SKM-1 (cell line): ENCODE results near the gene FSIP1.
A peak's percentile ranks its signal among the peaks of the same experiment; 100 is the strongest.

Experiments used
- DNase-seq: peaks from one replicate; lab custom pipeline; 2025; ENCODE audit not compliant: unreplicated experiment; lab: John Stamatoyannopoulos, UW

FSIP1 gene

GRCh38 chr15:39792844-39793335, 10.2 kb upstream of the FSIP1 start:
- no peak for DNase-seq

GRCh38 chr15:39792025-39792843, 9.6 kb upstream of the FSIP1 start:
- no peak for DNase-seq

GRCh38 chr15:39789736-39790135, 7.1 kb upstream of the FSIP1 start:
- no peak for DNase-seq

DNA sequence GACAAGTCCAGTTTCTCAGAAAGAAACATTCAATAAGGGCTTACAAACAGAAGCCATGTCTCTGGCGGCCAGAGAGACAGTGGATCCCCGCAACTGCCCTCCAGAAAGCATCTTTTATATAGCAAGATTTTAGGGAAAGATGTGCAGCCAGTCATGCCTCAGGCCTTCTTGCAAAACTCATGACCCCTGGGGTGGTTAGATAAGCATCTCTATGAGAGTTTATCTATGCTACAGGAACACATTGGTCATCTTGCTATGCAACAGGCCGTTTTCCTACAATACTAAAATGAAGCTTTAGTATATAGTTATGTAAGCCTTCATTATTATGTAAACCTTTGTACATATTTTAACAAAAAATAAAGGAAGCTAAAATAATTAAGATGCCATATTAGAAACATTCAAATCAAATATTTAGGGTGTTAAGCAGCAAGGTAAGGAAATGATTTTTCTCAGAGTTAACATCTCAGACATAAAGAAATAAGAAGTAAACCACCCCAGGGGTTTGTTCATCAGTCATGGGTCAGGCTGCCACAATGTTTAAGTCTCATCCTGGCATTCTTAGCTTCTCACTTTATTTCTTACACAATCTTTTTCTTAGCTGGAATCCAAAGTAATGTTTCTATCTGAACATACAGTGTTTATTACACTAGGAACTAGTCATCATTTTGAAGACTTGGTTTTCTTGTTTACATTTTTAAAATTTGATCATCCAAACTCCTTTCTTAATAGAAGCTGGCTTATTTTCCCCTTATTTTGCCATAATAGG, 6.3 kb upstream of the FSIP1 start:
- no peak for DNase-seq

DNA sequence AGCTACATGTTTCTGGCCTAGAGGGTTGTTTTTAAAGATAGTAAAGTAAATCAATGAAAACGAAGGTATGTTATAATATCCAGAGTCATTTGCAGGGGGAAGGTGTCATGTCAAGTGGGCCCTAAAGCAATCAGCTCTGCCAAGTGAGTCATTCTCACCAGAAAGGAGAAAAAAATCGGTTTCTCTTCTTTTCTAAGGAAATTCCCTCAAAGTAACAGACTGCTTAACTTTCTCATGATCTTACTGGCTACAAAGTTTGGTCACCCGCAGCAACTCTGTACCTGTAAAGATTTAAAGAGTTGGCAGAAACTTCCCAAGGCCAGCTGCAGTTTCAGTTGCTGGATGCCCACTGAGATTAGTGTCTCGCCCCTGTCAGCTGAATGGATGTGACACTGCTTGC, 5.5 kb upstream of the FSIP1 start:
- no peak for DNase-seq

- no peak for DNase-seq
These were observed 4.8 kb upstream of the FSIP1 start for GRCh38 chr15:39787479-39787878.

DNA sequence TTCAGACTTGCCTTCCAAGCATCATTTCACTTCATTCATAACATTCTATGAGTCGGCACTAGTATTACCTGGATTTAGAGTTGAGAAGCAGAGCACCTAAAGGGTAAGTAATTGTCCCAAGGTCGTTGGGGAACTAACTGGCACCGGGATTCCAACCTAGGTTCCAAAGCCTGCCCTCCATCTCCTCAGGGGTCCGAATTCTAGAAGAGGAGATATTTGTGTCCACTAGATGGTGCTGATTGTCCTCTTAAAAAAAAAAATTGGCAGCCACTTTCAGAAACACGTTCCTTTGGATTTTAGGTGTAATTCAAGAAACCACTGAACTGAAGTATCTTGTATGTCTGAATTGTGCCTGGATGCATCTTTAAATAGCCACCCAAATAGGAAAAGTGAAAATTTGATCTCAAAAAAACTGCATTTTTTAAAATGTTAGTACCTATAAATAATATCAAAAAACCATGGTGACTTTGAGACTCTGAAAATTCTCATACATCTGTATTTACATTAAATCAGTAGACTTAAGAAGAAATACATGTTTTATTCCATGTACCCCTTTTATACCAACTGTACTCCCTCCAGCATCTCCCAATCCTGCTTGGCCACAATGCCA, 3.9 kb upstream of the FSIP1 start:
- peak; percentile 69 for DNase-seq

GRCh38 chr15:39785841-39786240, 3.2 kb upstream of the FSIP1 start:
- DNase-seq = no peak

- no peak for DNase-seq
These were observed 2.5 kb upstream of the FSIP1 start for GRCh38 chr15:39785139-39785538.

DNA sequence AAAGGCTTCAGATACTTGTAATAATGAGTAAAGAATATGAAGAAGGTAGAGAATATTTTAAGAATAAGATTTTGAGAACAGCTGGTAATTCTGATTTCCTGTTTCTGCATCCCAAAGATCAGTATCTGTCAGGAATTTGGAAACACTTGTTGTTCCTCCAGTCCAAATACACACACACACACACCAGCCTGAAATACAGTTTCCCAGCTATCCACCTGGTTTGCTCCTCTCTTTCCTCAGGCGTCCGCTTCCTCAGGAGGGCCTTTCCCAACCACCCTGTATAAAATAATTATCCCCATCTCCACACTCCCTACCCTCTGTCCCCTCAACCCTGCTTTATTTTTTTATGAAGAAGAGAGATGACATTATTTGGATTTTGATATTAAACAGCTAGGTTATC, 2.0 kb upstream of the FSIP1 start:
- no peak for DNase-seq

DNA sequence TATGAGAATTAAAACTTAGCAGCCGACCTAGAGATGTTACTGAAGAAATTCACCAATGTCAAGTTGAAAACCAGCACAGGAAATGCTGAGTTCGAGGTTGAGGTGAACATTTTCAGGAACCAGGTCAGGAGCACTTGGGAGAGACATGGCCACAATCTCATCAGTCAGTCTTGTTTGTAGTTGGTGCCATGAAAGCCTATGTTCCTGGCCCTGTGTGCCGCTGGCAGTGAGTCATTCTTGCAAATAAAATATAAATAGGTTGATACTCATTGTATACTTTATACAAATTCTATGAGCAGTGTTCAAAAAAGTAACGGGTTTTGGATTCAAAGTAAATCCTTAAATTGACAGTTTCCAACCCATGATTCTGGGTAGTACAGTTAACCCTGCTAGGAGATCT, 1.5 kb upstream of the FSIP1 start:
- DNase-seq = no peak

DNA sequence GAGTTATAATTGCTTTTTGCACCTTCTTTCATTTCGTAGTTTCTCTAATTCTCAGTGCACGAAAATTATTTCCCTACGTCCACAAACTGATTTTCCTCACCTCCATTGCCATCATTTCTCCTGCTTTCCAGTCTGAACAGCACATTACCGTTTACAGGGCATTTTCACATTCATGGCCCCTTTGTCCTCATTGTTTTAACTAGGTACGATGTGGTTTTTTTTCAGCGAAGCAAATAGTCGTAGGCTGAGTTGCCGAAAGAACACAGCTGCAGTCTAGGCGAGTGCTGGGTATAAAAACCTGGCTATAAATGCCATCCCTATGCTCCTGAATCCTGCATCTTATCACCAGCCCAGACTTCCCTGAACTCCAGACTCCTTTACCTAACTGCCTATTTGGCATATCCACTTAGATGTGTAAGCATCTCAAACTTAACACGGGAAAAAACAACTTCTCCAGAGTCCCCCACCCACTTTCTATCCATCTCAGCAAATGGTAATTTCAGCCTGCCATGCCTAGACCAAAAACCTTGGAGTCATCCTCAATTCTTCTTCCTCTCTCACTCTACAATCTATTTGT, 691 bp upstream of the FSIP1 start:
- no peak for DNase-seq

DNA sequence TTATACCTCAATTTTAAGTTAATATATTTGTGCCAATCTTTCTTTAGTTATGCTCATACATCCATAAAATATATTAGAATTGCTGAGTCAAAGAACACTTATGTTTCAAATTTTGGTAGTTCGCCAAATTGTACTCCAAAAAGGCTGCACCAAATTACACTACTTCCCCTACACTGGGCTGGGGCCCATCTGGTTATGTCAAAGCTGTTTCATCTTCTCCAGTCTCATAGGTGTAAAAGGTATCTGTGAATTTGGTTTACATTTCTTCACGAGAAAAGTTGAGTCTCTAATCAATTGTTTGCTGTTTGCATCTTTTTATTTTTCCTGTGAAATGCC, 706 bp downstream of the FSIP1 start:
- DNase-seq = no peak

GRCh38 chr15:39781147-39781966, 1.3 kb downstream of the FSIP1 start:
- DNase-seq = peak; percentile 49

DNA sequence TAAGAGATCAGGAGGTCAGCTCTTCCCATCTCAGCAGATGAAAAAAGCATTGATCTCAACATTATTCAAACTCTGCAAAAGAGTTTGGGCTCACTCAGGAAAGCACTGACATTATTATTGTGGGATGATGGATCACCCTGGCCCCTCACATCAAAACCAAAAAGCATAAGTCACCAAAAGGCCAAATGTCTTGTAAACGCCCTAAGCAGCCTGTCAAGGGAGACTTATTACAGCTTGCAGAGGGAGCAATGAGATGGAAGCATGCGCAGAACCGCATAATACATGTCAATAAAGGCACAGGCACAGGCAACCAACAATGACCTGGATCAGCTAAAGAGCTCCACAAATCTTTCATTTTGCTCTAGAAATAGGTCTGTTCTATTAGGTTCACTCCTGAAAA, 4.6 kb downstream of the FSIP1 start:
- no peak for DNase-seq

- DNase-seq = no peak
These were observed 5.1 kb downstream of the FSIP1 start for GRCh38 chr15:39777496-39777895.

GRCh38 chr15:39776068-39776467, 6.6 kb downstream of the FSIP1 start:
- no peak for DNase-seq

GRCh38 chr15:39774688-39775267, 7.9 kb downstream of the FSIP1 start:
- DNase-seq = peak; percentile 10

DNA sequence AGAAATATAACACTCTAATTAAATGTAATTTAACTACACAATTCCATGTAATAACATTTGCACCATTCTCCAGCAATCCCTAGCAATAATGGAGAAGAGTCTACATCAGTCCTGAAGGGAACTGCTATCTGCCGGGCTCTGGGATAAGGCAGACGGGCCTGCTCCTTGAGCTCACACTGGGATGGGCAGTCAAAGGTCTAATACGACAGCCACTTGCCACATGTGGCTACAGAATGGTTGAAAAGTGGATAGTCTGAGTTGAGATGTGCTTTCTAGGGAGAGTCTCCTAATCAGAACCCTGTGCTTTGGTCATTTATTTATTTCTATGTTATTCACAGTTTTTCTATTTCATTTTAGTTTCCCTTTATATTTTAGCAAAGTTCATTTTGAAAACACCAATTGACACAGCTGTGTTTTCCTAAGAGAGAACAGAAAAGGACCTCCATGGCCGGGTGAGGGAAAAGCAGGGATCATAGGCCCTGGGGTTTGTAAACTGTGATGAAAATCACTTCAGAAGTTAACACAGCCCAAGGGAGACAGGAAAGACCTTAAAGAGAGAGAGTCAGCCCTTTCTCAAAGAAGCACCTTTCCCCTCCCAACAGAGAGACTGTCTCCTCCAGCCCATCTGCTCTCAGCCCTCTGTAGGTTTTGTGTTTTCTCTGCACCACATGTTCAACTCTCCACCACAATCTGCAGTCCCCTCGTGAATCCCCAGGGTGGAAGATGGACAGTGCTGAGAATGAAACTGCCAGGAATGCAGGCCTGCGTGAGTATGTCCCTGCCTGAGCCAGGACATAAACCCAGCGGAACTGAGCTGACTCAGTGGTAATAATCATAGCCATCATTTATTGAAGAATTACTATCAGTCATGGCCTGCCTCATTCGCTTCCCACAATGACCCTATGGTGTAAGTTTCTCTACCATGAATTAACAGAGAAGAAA, 11.6 kb downstream of the FSIP1 start:
- no peak for DNase-seq
